A549 (cell line): Measurements from ENCODE around the gene NFX1.

Source experiments
- CBX8 ChIP-seq: fragments of 200-600 bp; sonication (generic); IDR thresholded peaks from 2 replicates; pipeline ENCODE4 v1.6.1; 2016
- JUN ChIP-seq, 2 experiments: fragments of >200 bp; sonication (Bioruptor Twin); formaldehyde crosslinking; IDR thresholded peaks; 2 replicates in 1 of 2; 3 replicates in 1 of 2; pipeline ENCODE4 v1.6.1; 2016 to 2017
- MAX ChIP-seq: IDR thresholded peaks from 2 replicates; pipeline ENCODE4 v1.6.1; 2012
- SREBF2 ChIP-seq: fragments of 450-650 bp; IDR thresholded peaks from 2 replicates; pipeline ENCODE4 v1.6.1; 2014; ENCODE audit warnings: mild to moderate bottlenecking, moderate library complexity
- TF ChIP-seq, protein P1 (sequence below): fragments of >200 bp; sonication (Bioruptor Twin); formaldehyde crosslinking; IDR thresholded peaks from 3 replicates; pipeline ENCODE4 v1.5.1; 2016

DNA sequence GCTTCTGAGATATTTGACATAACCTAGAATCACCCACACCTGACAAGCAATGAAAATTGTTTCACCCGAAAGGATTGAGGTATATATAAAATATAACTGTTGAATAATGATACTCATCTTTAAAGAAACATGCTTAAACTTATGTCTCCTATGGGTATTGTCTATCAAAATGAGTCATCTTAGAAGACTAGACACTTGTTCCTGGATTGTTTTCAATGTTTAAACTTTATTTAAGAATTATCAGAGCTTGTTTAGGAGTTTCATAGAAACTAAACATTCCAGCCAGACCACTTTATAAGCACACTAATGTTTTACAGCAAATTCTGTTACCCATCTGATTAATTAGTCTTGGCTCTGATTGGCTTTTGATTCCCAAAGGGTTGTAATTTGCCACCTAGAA is 19.6 kb downstream of the NFX1 start:
- TF ChIP-seq MAX (no peak), JUN (IDR thresholded peaks at IDR 0.05) (no peak), CBX8 (no peak), SREBF2 (no peak)
- TF ChIP-seq, protein P1, sequence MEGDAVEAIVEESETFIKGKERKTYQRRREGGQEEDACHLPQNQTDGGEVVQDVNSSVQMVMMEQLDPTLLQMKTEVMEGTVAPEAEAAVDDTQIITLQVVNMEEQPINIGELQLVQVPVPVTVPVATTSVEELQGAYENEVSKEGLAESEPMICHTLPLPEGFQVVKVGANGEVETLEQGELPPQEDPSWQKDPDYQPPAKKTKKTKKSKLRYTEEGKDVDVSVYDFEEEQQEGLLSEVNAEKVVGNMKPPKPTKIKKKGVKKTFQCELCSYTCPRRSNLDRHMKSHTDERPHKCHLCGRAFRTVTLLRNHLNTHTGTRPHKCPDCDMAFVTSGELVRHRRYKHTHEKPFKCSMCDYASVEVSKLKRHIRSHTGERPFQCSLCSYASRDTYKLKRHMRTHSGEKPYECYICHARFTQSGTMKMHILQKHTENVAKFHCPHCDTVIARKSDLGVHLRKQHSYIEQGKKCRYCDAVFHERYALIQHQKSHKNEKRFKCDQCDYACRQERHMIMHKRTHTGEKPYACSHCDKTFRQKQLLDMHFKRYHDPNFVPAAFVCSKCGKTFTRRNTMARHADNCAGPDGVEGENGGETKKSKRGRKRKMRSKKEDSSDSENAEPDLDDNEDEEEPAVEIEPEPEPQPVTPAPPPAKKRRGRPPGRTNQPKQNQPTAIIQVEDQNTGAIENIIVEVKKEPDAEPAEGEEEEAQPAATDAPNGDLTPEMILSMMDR, result no peak
